ENCODE results near the gene GLIS1. TPM values are rescaled to one million over a fixed set of nuclear protein-coding genes. Genes with fewer than 3 reads are reported as not detected.
A peak's percentile ranks its signal among the peaks of the same experiment; 100 is the strongest.

The GLIS1 gene
- total RNA-seq, 4 donors from 2014 or later: 0.59 to 3.9 (median 0.75) TPM

DNA sequence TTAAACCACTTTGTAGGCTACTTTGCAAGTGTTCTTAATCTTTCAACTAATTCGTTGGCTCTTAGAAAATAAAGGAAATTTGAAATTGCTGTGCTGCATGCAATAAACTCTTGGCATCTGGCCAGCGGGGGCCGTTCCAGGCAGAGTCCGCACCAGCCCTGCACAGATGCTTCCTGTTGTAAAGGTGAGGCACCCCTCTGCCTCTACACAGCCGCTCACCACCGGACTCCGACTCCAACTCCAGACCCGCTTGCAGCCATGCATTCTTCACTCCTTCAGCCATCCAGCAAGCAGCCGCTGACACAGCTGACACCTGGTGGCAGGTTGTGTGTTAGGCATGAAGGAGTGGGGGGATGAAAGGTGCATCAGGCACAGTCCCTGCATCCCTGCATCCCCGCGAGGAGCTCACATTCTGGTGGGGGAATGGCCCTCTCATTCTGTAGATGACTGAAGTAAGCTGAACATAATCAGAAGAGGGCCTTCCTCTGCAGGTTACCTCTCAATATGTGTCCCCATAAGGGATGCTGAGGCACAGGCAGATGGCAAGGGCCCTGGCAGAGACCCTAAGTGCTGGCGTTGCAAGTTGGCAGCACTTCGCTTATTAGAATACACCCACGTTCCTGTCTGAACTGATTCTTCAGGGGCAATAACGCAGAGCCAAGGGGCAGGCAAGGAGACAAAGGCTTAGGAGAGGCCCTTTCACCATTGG is 56.8 kb downstream of the GLIS1 start:
- 24% methylated on average over 14 to 15 of the region's 15 CpGs for WGBS, 2 donors
- Histone ChIP-seq H3K4me3 (no peak overlapping the region), H3K36me3 (no peaks in the 10 kb centered on the region), H3K27ac (no peak overlapping the region), H3K27me3 (peaks cover 0 to 31% of the 10 kb centered on the region in 2 donors), H3K9me3 (no peaks in the 10 kb centered on the region), H3K4me1 (peaks cover 0 to 8% (median 1%) of the 10 kb centered on the region in 4 donors)
- TF ChIP-seq, protein P1, sequence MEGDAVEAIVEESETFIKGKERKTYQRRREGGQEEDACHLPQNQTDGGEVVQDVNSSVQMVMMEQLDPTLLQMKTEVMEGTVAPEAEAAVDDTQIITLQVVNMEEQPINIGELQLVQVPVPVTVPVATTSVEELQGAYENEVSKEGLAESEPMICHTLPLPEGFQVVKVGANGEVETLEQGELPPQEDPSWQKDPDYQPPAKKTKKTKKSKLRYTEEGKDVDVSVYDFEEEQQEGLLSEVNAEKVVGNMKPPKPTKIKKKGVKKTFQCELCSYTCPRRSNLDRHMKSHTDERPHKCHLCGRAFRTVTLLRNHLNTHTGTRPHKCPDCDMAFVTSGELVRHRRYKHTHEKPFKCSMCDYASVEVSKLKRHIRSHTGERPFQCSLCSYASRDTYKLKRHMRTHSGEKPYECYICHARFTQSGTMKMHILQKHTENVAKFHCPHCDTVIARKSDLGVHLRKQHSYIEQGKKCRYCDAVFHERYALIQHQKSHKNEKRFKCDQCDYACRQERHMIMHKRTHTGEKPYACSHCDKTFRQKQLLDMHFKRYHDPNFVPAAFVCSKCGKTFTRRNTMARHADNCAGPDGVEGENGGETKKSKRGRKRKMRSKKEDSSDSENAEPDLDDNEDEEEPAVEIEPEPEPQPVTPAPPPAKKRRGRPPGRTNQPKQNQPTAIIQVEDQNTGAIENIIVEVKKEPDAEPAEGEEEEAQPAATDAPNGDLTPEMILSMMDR (IDR thresholded peaks at IDR 0.05): peak in 1 of 5 experiments; percentile 55
- TF ChIP-seq POLR2A (IDR thresholded peaks at IDR 0.05): no peak
- peak; percentile 14 to 21 for DNase-seq (ENCODE audit: low spot score in 2 of 2)

DNA sequence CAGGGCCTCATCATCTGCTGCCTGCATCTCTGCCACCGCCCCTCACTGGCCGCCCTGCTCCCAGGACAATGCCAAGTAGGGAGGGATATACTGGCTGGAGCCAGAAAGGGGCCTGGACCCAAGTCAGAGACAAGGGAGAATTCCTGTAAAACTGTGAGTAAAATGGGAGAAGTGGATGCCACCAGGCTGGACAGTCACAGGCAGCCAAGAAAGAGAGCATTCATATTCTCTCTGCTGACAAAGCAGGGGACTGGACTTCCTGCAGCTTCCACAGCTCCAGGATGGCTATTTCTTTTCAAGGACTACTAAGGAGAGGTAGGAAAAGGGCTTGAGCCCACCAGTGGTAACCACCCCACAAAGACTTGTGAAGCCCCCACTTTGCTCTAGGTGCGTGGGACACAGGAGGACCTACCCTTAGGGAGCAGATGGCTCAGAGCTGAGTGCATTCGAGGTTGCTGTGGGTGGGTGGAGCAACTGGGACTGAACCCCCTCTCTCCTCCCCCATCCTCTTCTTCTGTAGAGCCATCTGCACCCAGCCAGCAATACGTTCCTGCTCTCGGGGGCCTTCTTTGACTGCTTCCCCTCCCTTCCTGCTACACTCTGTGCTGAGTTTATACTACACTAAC is 57.5 kb downstream of the GLIS1 start:
- no peak overlapping the region for H3K27ac ChIP-seq
- no peaks in the 10 kb centered on the region for H3K9me3 ChIP-seq
- H3K4me3 ChIP-seq: no peak overlapping the region
- peaks cover 0 to 8% (median 1%) of the 10 kb centered on the region in 4 donors for H3K4me1 ChIP-seq
- TF ChIP-seq EP300 (IDR thresholded peaks at IDR 0.05) (no peak), POLR2A (IDR thresholded peaks at IDR 0.05) (no peak)
- TF ChIP-seq, protein P1 (IDR thresholded peaks at IDR 0.05): no peak
- WGBS, 2 donors: 50 to 54% methylated on average over 6 of the region's 6 CpGs
- no peaks in the 10 kb centered on the region for H3K36me3 ChIP-seq
- DNase-seq (ENCODE audit: low spot score in 2 of 2): no peak
- peaks cover 0 to 24% of the 10 kb centered on the region in 2 donors for H3K27me3 ChIP-seq

DNA sequence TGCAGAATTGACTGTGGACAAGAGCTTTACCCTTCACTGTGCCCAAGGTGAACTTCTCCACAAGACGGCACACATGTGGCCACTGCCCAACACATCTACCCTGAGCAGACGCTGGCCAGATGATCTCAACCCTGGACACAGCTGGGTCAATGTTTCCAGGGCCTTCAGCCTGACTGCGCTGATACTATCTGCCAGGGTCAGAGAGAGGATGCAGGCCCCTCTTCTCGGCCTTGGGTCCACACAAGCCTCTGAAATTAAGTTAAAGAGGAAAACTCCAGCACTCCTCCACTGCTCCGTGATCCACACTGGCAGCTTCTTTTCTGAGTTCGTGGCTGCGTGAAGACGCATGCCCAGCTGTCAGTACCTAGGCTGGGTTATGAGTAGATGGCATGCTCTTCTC is 58.1 kb downstream of the GLIS1 start:
- no peaks in the 10 kb centered on the region for H3K9me3 ChIP-seq
- H3K27ac ChIP-seq: no peak overlapping the region
- DNase-seq (ENCODE audit: low spot score in 2 of 2): no peak
- no peak overlapping the region for H3K4me3 ChIP-seq
- peaks cover 0 to 8% (median 1%) of the 10 kb centered on the region in 4 donors for H3K4me1 ChIP-seq
- TF ChIP-seq, protein P1 (IDR thresholded peaks at IDR 0.05): no peak
- TF ChIP-seq EP300 (IDR thresholded peaks at IDR 0.05) (no peak), POLR2A (IDR thresholded peaks at IDR 0.05) (no peak)
- WGBS, 2 donors: 91 to 94% methylated on average over 8 of the region's 8 CpGs
- no peaks in the 10 kb centered on the region for H3K36me3 ChIP-seq
- H3K27me3 ChIP-seq: peaks cover 0 to 18% of the 10 kb centered on the region in 2 donors

DNA sequence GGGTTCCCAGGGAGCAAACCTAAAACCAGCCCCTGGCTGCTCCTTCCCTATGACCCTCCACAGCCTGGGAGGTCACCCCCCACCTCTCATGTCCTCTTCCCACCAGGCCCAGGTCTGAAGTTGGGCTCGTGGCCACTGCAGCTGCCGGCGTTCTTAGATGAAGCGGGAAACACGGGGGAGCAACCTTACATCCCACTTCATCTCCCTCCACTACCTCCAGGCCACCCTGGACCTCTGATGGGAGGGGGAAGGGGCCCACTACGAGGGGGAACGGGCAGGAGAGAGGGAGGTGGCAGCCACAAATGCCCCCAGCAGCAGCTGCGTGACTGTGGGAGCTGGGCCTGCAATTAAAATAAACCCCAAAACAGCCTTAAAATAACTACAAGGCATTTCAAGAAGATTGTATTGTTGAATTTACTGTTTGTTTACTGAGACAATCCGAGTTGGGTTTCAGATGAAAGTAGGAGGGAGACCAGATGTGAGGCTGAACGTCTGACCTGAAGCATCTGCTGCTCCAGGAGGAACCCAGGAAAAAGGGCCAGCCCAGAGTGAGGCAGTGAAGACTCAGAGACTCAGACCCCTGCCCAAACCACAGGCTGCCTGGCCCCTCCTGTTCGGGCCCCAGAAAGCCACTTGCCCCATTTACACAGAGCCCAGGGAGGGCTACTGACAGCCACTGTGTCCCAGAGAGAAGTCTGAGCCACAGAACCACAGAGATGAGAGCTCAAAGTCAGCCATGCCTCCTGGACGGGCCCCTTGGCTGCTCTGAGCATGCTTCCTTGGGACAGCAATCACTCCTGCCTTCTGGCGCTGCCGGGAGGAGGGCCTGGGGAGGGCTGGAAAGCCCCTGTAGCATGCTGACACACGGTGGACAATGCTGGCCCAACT is 59.8 kb downstream of the GLIS1 start:
- H3K27me3 ChIP-seq: peaks cover 0 to 5% of the 10 kb centered on the region in 2 donors
- H3K36me3 ChIP-seq: no peaks in the 10 kb centered on the region
- WGBS, 2 donors: 60 to 61% methylated on average over 15 of the region's 15 CpGs
- no peak overlapping the region for H3K27ac ChIP-seq
- H3K4me1 ChIP-seq: peaks cover 0 to 8% (median 1%) of the 10 kb centered on the region in 4 donors
- no peaks in the 10 kb centered on the region for H3K9me3 ChIP-seq
- H3K4me3 ChIP-seq: no peak overlapping the region
- DNase-seq (ENCODE audit: low spot score in 2 of 2): no peak
- TF ChIP-seq POLR2A (IDR thresholded peaks at IDR 0.05): no peak
- TF ChIP-seq EP300 (IDR thresholded peaks at IDR 0.05): no peak
- TF ChIP-seq, protein P1 (IDR thresholded peaks at IDR 0.05): no peak
